HL-60 (cell line): ENCODE measurements around the gene BCAS4.

Experiments
- CTCF ChIP-seq: IDR thresholded peaks from one replicate; pipeline ENCODE4 v1.5.1; 2011; ENCODE audit warnings: low read length, control low read depth, inconsistent platforms; ENCODE audit not compliant: insufficient read depth
- POLR2AphosphoS5 ChIP-seq: IDR thresholded peaks from 2 replicates; pipeline ENCODE4 v1.6.1; 2012; ENCODE audit warnings: low read depth

DNA sequence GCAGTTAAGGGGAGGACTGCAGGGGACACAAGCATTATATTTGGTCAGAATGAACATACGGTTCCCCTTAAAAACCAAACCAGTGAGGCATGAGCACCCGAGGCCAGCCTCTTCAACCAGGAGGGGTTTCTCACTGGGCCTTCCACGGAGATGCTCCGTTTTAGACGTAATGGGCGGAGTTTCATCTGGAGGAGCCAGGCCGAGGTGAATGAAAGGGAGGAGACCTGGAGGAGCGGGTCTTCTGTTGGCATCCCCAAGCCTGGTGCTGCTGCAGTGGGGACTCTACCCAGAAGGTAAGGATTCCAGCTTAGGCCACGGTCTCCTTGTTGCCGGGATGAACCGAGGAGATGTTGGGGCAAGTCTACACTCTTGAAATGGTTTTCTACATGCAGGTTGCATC is 89.0 kb downstream of the BCAS4 start:
- TF ChIP-seq CTCF (no peak), POLR2AphosphoS5 (no peak)
